Effector CD4-positive, alpha-beta T cell (primary cell): Measurements from ENCODE around the gene RNF44.
"Not testable (repeated sequence)": the region's sequence is repeated elsewhere in the genome, so short reads cannot be mapped to it uniquely, and the experiment has no call there.

Experiments used
- DNase-seq: peaks from one replicate; pipeline ENCODE4 v3.0.0-alpha.2; 2020

Gene RNF44

GRCh38 chr5:176515396-176515795 lies 21.8 kb downstream of the RNF44 start:
- DNase-seq, result no peak

GRCh38 chr5:176514244-176514950 lies 22.8 kb downstream of the RNF44 start:
- DNase-seq, result no peak

- DNase-seq, result no peak
Observed at GRCh38 chr5:176513788-176514187, 23.4 kb downstream of the RNF44 start.

GRCh38 chr5:176508603-176509002 lies 28.6 kb downstream of the RNF44 start:
- DNase-seq, result no peak

- DNase-seq, result no peak
Observed at GRCh38 chr5:176507911-176508310, 29.3 kb downstream of the RNF44 start.

- no peak for DNase-seq
Observed at GRCh38 chr5:176503496-176503895, 33.7 kb downstream of the RNF44 start.

- DNase-seq, result no peak
Observed at GRCh38 chr5:176501333-176501732, 35.9 kb downstream of the RNF44 start.

GRCh38 chr5:176500511-176500910 lies 36.7 kb downstream of the RNF44 start:
- DNase-seq, result no peak

GRCh38 chr5:176499273-176499672 lies 37.9 kb downstream of the RNF44 start:
- no peak for DNase-seq

GRCh38 chr5:176497852-176498251 lies 39.4 kb downstream of the RNF44 start:
- no peak for DNase-seq

GRCh38 chr5:176492431-176492830 lies 44.8 kb downstream of the RNF44 start:
- DNase-seq, result no peak

- DNase-seq, result no peak
Observed at GRCh38 chr5:176491901-176492300, 45.3 kb downstream of the RNF44 start.

GRCh38 chr5:176491101-176491502 lies 46.1 kb downstream of the RNF44 start:
- no peak for DNase-seq

- no peak for DNase-seq
Observed at GRCh38 chr5:176490301-176490700, 46.9 kb downstream of the RNF44 start.

GRCh38 chr5:176489077-176489476 lies 48.1 kb downstream of the RNF44 start:
- DNase-seq, result no peak

GRCh38 chr5:176487160-176487559 lies 50.0 kb downstream of the RNF44 start:
- not testable (repeated sequence) for DNase-seq

GRCh38 chr5:176486189-176486757 lies 50.9 kb downstream of the RNF44 start:
- DNase-seq, result no peak

GRCh38 chr5:176485176-176485575 lies 52.0 kb downstream of the RNF44 start:
- DNase-seq, result no peak

GRCh38 chr5:176481711-176482110 lies 55.5 kb downstream of the RNF44 start:
- no peak for DNase-seq
